Measurements from ENCODE around the gene LRMDA. TPM values are rescaled to one million over a fixed set of nuclear protein-coding genes. Genes with fewer than 3 reads are reported as not detected.

Gene LRMDA
- total and polyA plus RNA-seq, 2 of the 8 experiments (the other 6 are each of a cell fraction or from before 2014, with no cell fraction given), result 0.86 to 2.8 TPM

DNA sequence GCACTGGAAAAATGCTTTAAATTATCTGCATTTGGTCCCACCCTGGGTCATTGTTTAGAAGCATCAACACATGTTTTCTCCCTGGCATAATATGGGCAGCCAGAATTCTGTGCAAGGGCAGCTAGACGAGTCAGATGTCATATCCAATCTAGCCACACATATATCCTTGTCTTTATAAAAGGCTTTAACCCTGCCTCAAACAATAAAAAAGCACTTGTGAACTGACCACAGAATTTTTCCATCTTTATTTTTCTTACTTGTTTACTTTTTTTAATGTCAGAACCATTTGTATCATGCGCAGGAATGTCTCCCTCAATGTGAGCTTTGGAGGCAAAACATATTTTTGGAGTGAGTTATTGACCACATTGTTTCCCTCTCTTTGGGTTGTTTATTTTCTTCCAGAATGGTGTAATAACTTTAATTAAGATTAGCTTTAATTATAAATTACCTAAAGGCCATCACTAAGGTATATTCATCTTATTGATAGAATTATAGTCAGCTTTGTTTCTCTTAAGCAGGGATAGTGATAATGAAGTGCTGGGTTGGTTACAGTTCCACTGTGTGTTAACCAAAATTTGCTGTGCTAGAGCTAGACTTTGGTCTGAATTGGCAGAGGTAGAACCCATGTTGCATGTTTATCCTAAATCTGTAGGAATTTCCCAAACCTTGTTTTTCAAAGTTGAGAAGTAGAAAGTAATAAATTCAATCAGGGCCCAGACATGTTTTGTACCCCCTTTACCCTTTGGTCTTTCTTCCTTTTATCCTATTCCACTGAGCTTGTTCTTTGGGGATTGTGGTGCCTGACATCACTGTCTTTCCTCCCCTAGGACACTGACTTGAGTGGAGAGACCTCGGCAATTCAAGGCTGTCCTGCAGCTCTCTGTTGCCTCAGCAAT lies 1127.8 kb downstream of the LRMDA start (continued):
- TF ChIP-seq MAFK (IDR thresholded peaks at IDR 0.05; ENCODE audit: low read depth, low read length), result no peak
- TF ChIP-seq GABPA (IDR thresholded peaks at IDR 0.05; ENCODE audit: borderline replicate concordance, insufficient read depth, low read length), result no peak
- TF ChIP-seq FOSL1 (IDR thresholded peaks at IDR 0.05; ENCODE audit: insufficient read depth, low read depth, low read length), result no peak
- TF ChIP-seq, protein P1, sequence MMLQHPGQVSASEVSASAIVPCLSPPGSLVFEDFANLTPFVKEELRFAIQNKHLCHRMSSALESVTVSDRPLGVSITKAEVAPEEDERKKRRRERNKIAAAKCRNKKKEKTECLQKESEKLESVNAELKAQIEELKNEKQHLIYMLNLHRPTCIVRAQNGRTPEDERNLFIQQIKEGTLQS (IDR thresholded peaks at IDR 0.05; ENCODE audit: insufficient read depth, low read depth, low read length), result no peak
- no peak for TF ChIP-seq RBBP5 (IDR thresholded peaks at IDR 0.05; ENCODE audit: borderline replicate concordance, low read depth, low read length)
- TF ChIP-seq SP4 (IDR thresholded peaks at IDR 0.05; ENCODE audit: low read length), result no peak
